ENCODE data around the gene ANKS1B.

Gene ANKS1B

DNA sequence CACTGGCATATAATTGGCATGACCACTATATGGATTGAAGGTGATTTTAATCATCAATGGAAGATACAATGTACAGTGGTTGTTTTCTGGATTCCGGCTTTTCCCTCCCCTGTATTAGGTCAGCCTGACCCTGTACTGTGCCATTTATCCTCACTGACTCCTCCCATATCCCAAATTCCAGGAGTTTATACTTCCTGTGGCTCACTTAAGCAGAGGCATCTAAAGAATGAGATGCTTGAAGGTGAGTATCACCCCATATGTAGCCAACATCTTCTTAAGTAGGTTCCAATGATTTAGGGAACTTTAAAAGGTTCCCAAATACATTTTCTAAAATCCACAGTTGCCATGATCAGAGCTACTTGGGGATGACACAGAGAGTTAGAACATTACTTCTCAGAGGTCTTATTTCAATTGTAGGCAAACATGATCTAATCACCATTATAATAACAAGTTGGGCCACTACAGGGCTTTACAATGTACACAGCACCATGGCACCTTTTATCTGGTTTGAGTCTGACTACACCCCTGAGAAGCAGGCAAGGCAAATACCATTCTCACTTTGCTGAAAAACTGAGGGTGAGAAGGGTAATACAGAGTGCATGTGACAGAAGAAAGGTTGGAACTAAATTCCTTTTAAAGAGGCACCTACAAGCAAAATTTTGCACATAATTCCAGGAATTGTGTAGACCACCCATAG is 549.5 kb downstream of the ANKS1B start:
- no peak for DNase-seq

DNA sequence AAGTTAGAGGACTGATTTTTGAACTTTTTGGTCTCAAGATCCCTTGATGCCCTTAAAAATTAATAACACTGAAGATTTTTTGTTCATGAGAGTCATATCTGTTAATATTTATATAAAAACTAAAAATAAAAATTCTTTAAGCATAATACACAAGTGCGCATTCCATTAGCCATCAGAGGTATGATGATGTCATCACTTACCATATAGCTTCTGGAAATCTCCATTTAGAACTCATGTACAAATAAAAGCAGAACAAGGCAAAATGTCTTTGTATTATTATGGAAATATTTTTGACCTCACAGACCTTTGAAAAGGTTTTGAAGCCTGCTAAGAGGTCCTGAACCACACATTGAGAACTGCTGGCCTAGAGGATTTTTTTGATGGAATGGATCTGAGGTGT is 551.6 kb downstream of the ANKS1B start:
- no peak for DNase-seq

DNA sequence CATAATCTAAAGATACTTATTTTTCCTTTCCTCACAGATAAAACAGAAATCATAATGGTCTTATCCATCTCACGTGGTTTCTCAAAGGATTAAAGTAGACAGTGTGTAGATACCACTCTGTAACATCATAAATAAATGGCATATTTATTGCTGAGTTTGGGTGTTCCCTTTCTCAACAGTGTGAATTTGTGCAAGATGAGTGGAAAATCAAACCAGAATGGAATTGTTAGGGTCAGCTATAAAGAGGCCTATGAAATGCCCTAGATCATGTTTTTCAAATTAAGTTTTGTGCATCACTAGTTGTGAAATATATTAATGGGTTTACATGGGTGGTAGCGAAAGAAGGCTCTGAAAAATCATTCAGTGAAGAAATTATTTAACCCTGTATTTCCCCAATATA is 553.5 kb downstream of the ANKS1B start:
- no peak for DNase-seq

DNA sequence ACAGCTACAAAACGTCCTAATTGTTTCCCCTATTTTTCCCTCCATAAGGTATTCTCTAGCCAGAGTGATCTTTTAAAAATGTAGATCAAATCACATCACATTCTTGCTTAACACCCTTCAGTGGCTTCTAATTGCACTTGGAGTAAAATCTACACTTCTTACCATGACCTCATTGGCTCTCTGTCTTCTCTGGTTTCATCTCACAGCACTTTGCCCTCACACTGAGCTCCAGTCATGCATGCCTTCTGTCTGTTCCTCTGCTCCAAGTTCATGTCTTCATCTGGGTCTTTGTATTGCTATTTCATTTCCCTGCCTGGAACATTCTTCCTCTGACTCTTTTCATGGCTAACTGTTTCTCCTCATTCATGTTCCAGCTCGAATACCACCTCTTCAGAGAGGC is 557.6 kb downstream of the ANKS1B start:
- no peak for DNase-seq

DNA sequence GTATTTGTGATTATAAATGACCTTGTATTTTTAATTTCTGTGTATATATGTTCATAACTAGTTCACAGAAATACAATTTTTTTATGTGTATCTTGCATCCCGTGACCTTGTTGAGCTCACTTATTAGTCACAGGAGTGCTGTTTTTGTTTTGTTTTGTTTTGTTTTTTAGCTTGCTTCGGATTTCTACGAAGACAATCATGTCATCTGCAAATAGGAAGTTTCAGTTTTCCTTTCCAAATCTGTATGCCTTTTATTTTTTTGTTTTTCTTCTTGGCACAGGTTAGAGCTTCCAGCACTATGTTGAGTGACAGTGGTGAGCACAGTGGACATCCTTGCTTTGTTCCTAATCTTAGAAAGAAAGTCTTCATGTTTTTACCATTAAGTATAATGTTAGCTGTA is 566.4 kb downstream of the ANKS1B start:
- DNase-seq, result no peak

DNA sequence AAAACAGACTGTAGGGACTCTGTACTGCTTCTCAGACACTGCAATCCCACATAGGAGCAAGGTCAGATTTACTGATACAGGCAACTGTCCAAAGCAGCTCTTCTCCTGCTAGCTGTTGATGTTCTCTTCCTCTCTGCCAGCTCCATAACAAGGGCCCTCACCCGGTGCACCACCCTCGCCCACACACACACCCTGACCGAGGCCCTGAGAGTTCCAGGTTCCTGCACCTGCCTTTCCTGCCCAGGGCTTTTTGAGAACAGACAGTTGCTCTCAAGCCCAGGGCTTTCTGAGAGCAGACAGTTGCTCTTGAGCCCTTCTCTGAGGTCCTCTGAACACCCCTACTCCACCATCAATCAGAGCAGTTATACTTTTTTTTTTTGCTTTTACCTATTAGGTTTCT is 571.0 kb downstream of the ANKS1B start:
- no peak for DNase-seq

DNA sequence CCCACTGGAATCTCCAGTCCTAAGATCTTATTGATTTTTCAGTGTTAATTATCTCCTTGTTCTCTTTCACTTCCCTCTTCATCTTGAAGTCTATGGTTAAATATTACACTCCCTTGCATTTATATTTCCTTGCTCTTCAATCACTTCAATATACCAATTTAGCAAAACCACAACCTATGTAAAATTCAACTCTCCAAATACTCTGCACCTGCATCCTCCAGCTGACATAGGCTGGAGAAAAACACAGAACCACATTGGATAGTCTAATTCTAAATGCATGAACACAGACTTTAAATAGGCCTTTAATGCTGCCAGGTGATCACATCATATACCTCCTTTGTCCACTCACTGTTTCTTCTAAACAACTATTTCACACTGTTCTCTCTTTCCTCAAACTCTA is 591.0 kb downstream of the ANKS1B start:
- DNase-seq, result no peak

DNA sequence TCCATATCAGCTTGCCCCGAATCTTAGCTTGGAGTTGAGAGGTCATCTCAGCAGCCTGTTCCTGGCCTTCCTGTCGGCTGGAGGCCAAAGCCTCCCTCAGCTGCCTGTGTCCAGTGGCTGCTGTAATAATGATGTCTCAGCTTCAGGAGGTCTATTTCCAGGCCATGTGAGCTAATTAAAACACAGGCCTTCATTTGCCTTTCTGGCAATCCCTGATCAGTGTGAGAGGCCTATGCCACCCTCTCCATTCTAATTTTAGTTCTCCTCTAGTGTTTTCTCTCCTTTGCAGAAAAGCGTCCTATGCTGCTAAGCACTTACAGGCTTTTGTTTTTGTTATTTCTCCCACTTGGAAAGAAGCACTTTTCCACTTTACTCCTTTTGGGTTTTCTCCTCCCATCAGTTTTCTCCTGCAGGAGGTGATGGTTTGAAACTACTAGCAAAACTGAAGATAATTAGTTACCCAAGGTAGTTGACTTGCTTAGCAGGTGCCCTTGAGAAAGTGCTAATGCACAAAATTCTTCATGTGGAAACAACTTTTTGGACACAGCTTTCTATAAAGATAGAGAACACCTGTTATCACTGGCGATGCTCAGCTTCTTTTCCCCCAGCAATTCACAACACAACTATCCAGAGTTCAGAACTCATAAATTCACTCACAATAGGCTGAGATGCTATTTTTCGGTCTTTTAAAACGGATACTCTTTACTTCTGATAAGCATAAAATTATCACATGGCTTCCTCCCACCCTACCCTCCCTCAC is 592.5 kb downstream of the ANKS1B start:
- no peak for DNase-seq

DNA sequence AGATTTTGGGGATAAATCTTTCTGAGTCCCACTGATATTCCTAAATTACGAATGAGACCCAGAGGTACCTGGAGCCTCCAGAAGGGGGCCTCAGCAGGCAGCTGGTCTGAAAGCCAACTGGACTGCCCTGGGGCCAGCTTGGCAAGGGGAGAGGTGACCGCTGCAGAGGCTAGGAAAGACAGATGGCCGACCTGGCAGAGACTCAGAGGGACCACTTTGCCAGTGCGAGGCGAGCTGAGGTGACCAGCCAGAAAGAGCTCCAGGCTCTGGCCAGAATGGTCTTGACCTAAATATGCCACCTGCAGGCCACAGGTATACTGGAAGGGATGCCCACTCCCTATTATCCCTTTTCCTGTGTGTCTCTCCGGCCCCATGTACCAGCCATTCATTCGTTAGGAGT is 594.0 kb downstream of the ANKS1B start:
- no peak for DNase-seq

DNA sequence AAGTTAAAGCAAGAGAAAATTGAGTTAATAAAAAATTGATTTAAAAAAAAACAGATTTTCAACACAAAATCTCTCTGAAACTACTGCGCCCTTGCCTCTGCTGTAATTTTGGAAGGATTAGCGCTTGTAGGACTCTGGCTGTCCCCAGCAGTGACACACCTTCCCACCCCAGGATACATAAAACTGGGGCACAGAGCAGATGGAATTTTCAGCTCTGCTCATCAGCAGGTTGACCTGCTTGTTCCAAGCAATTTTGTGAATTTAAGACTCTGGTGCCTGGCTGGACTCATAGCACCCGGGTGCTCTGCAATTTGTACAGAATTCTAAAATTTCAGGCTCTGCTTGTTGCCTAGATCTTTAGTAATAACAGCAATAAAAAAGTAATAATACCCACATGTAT is 595.0 kb downstream of the ANKS1B start:
- no peak for DNase-seq

DNA sequence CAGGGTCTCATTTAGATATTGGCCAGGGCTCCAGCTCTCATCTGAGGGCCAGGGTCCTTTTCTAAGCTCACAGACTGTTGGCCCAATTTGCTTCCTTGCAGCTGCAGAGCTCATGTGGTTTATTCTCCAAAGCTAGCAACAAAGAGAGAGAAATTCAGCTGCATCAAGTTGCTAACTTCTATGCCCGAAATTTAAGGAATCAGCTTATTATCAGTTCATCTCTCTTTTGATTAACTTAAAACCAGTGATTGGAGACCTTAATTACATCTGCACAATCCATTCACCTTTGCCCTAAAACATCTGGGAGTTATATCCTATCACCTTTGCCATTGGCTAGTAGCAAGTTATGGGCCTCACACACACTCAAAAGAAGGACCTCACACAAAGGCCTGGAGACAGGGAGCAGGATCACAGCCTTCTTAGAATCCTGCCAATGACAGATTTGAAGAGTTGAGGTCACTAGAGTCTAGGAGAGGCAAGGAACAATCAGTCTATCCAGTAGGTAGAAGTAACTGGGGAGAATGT is 596.0 kb downstream of the ANKS1B start:
- DNase-seq, result no peak

DNA sequence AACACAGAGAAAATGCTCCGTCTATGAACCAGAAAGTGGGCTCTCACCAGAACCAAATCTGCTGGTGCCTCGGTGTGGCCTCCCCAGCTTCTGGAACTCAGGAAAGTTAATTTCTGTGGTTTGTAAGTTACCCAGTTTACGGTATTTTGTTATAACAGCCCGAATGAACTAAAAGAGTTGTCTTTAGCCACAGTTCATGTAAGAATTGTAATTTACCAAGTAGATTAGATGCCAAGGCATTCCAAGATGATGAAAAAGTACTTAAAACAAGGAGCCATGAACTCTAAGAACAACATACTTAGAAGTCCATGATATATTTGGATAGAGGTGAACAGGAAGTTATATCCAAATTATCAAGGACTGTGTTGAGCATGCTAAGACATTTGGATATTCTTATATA is 597.1 kb downstream of the ANKS1B start:
- DNase-seq, result no peak

DNA sequence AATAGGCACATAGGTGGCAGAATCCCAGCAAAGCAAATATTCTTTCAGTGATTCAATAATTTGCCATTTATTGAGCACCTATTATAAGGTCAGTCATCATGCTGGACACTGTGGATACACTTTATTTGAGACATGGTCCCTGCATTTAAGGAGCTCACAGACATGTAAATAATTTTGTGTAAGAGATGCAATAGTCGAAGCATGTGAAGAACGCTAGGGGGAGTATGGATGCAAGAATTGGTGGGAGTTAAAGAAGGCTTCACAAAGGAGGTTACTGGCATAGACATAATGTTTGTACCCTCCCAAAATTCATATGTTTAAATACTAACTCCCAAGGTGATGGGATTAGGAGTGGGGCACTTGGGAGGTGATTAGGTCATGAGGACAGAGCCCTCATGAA is 597.8 kb downstream of the ANKS1B start:
- DNase-seq, result no peak

DNA sequence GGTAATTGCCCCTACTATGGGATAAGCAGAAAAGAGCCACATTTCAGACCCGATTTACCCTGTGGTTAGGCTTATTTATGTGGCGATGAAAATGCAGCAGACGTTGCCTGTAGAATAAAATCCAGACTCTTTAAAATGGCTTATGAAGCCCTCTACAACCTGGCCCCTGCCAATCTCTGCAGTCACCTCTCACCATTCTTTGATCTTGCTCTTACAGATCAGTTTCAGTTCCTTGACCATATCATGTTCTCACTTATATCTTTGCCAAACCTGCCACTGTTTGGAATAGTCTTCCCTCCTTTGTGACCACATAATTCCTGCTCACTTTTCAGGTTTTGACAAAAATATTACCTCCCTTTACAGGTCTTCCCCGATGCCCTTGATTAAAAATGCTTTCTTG is 601.5 kb downstream of the ANKS1B start:
- DNase-seq, result no peak

DNA sequence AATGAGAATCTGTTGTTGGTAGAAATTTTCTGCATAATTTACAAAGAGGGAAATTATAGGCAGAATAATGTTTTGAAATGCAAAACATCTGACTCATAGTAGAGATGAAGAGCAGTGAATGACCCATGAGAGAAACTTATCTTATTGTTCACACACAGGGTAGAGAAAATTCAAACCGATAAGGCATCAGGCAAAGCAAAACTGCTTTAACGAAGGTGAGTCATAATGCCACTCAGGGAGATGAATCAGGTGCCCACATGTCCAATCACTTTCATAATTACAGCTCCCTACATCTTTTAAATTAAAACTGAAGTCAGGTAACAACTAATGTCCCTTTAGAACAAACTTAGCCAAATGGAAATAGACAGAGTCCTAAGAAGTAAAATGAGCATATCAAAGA is 602.7 kb downstream of the ANKS1B start:
- no peak for DNase-seq

DNA sequence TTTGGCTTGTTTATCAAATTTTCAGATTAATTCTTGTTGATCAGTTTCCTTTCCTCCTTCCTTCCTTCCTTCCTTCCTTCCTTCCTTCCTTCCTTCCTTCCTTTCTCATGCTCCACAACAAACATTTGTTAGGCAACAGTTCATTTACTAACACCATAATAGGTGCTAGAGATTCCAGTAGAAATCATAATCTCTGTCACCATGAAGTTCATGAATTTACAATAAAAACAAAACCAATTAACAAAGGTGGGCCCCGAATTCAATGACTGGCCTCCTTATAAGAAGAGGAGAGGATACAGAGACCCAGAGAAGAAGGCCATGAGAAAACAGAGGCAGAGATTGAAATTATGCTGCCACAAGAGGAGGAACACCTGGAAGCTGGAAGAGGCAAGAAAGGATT is 604.0 kb downstream of the ANKS1B start:
- DNase-seq, result no peak

DNA sequence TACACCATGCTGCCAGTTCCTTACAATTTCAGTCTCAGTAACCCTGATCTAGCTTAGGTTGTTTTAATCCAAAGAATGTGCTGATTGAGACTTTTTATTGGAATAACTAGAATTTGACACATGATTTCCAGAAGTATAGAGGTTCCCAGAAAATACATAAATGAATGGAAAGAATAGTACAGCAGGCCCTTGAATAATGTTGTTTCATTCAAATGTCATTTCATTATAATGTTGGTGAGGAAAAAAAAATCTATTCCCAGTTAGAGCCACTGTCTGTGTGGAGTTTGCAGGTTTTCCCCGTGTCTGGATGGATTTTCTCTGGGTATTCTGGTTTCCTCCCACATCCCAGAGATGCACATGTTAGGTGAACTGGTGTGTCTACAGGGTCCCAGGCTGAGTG is 610.7 kb downstream of the ANKS1B start:
- DNase-seq, result no peak

DNA sequence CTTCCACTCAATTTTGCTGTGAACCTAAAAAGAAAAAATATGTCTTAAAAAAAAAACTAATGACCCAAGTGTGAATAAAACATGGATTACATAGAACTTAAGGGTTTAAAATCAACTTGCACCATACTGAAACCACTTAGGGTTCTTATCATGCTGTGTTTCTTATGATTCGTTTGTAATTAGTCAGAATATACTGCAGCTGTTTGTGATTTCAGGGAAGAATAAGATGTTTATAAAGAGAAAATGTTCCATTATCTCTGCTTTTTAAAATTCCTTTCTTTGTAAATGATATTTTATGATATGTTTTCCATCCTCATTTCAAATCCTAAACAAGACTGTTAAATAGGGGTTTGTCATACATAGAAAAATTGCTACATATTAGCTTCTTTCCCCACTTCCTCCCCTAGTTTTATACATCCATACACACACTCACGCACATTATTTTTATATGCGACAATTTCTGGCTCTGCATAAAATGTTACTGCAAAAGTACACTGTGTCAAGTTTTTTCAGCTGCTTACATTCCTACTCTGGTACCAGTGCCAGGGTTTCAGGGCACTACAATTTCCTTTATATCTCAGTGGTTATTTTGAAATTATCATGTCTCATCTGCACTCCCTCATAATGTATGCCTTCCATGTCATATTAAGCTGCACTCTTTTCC is 612.3 kb downstream of the ANKS1B start:
- no peak for DNase-seq

DNA sequence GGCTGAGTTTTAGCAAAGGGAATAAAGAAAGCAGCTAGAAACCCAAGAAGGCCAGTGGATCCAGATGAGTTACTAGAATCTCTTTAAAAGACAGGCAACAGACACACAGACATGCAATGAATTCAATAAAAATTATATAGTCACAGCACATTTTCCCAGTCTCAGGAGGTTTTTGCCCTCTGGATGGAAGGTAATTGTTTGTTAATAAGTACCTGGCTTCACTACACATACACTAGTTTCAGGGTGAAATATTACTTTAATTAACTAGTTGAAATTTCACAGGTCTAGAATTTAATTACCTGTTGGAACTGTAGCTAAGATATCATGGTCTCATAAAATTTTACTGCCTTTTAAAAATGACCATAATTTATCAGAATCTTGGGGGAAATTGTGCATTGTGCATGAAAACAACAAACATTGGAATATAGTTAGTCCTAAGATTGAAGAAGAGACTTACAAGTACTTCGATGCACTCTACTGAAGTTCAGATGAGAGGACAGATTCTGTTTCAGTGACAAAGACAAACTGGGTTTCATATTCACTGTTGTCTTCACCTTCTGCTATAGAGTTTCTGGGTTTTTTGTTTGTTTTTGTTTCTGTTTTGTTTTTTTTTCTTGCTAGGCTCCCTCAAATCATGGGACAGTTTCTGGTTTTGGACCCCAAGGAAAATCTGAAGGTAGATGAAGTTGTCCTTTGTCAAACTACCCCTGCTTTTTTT is 614.2 kb downstream of the ANKS1B start:
- DNase-seq, result no peak

DNA sequence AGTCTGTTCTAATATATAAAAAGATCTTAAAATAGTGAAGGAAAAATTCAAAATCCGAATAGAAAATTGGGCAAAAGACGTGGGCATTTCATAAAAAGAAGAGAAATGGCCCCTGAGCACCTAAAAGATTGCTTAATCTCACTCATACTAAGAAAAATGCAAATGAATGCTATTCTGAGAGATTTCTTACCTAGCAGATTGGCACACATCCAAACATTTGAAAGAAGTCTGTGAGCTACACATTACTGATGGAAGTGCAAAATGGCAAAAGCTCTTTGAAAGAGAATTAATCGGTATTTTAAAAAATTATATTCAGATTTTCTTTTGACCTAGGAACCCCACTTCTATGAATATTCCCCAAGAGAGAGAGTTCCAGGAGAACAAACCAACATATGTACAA is 617.6 kb downstream of the ANKS1B start:
- DNase-seq, result no peak

DNA sequence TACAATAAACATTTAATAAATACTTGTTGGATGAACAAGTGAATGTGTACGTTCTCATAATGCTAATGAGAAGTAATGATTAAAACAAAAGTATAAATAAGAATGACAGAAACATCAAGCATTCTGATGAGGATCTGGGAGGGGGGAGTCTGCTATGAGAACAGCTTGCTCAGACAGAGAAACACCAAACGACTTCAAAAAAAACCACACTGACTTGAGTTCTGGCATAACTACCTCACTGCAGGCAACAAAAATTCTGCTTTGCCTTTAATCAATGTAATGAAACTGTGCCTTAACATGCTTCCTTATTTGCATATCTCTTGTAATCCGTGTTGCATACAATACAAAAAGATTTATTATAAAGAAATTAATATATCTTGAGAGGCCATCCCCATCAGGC is 632.5 kb downstream of the ANKS1B start:
- DNase-seq, result no peak

DNA sequence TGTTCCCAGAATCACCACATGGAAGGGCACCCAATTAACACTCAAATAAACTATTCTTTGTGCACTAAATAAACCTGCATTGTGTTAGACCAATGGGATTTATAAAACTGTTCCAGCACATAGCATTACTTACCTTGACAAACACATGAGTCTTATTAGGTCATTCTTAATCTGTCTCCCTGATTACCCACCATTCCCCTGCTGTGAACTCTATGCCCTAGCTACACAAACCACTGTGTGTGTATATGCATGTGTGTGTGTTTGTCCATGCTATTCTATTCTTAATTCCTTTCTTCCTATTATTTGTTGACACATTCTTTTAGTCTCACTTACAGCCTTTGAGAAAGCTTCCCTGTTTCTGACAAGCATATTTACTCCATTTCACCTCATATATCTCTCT is 640.8 kb downstream of the ANKS1B start:
- DNase-seq, result no peak

DNA sequence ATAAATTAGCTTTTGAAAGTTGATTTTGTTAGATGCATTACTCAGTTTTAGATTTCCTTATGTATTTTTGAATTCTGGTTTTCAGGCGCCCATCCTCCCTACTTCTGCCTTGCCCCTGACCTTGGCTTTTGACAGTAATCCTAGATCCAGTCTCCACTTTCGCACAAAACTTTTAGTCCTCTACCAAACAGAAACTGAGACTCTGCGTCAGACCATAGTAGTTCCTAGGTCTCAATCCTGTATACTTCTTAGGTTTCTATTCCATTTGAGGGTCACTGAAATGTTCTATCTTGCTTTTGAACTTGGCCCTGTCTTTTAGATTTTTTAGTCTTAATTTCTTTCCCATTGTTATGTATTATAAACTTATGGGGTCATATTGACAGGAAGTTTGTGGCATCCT is 645.1 kb downstream of the ANKS1B start:
- no peak for DNase-seq
